NCI-H345 treated with DMSO at 0.1 percent for 48 hours (cell line): Measurements from ENCODE around the gene VNN1.
"Not testable (repeated sequence)": the region's sequence is repeated elsewhere in the genome, so short reads cannot be mapped to it uniquely, and the experiment has no call there.

Experiments
- DNase-seq: peaks from one replicate; lab custom pipeline; 2025; ENCODE audit not compliant: unreplicated experiment; lab: John Stamatoyannopoulos, UW

The VNN1 gene

DNA sequence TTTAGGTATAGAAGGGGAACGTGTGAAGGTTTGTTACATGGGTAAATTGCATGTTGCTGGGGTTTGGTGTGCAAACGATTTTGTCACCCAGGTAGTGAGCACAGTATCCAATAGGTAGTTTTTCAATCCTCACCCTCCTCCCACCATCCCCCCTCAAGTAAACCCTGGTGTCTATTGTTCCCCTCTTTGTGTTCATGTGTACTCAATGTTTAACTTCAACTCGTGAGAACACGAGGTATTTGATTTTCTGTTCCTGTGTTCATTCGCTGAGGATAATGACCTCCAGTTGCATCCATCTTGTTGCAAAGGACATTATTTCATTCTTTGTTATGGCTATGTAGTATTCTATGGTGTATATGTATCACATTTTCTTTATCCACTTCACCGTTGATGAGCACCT, 11.6 kb upstream of the VNN1 start:
- DNase-seq, result no peak

DNA sequence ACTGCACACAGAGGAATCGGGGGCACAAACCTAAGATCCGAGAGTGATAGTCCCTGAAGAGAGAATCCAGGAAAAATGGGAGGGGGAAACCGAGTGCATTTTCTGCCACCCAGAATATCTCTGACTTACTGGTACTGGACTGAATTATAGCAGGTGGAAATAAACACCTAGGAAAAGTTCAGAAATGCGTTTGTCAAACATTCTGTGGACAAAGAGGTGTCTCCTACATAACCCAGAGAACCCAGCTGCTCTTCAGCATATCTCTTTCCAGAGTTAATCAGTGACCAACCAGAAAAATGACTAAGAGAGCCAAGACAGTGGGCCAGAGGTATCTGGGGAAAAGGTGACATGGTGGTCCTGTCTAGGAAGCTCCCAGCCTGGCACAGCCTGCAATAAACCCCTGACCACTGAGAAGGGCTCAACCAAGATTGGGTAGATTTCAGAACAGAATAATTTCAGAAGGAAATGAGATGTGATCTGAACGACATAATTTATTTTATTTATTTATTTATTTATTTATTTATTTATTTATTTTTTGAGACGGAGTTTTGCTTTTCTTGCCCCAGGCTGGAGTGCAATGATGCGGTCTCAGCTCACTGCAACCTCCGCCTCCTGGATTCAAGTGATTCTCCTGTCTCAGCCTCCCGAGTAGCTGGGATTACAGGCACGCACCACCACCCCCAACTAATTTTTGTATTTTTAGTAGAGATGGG, 6.0 kb upstream of the VNN1 start:
- DNase-seq, result no peak

DNA sequence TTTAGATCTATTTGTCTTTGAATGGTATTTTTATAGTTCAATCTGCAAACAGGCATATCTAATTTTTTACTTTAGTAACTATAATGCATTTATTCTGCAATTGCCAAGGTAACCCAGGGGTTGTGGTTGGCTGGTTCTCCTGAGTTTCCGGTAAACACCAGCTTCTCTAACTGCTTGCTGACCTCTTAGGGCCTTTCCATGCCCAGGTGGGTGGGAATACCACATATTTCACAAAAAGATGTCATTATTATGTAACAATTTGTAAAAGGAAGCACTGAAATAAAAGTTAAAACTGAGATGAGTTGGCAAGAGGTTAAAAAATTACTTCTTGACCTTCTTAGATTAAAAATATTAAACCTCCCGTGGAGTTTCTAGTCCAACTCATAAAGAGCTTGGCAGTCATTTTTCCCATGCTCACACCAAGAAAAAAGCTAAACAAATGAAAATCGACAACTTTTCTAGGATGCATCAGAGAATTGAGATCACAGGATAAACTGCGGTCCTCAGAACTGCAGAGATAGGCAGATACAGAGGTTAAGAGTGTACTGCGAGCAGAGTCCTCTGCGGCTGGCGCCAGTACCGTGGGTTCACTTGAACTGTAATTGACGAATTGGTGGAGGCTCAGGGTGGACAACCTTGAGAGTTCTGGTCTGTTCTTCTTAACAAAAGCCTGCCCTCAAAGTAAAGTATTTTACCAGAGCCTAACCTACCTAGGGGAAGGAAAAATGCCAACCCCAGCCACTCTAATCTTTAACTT, 2.2 kb upstream of the VNN1 start:
- no peak for DNase-seq

DNA sequence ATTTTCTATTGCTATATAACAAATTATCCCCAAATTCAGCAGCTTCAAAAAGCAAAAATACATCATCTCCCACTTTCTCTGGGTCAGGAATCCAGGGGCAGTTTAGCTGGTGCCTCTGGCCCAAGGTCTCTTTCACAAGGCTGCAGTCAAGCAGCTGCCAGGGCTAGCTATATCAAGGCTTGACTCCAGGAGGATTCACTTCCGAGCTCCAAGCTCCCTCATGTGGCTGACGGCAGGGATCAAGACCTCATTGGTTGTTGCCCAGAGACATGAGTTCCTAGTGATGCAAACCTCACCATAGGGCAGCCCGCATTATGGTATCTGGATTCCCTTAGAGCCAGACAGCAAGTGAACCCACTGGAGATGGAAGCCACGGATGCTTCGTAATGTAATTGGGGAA, 1.3 kb upstream of the VNN1 start:
- no peak for DNase-seq

DNA sequence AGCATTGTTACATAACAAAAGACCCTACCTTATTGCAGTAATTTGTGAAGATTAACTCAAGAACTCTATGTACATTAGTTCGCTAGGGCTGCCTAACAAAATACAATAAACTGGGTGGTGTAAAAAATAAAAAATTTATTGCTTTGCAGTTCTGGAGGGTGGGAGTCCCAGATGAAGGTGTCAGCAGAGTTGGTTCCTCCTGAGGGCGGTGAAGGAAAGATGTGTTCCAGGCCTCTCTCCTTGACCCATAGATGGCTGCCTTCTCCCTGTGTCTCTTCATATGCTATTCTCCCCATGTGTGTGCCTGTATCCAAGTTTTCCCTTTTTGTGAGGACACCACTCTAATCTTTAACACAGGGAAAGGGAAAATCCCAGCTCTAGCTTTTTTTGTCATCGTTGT, 305 bp upstream of the VNN1 start:
- no peak for DNase-seq

DNA sequence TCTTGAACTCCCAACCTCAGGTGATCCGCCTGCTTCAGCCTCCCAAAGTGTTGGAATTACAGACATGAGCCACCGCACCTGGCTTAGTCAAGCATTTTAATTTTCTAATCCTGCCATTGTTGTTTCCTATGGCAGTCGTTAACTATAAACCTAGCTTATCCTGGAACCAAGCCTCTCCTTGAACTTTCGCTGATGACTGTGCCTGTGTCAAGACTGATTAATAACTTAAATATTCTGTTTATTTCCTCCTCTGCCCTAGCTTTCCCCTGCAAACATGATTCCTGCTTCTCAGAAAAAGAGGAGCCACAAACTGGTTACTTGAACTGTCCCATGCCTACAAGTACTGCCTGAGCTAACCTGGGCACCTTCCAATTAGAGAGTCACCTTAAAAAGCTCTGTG, 1.5 kb downstream of the VNN1 start:
- DNase-seq, result no peak

DNA sequence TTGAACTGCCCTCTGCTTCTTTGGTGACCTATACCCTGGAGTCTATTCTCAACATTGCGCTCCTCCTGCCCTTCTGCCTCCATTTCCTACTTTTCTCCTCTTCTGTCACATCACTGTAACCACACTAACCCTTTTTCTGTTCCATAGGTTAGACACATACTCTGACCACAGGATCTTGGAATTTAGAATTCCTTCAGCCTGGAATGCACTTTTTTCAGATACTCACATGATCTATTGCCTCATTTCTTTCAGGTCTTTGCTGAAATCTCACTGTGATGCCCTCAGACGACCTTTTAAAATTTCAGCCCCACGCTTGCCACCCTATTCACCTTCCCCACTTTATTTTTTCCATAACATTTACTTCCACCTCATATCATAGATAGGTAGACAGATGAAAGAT, 5.1 kb downstream of the VNN1 start:
- DNase-seq, result no peak

DNA sequence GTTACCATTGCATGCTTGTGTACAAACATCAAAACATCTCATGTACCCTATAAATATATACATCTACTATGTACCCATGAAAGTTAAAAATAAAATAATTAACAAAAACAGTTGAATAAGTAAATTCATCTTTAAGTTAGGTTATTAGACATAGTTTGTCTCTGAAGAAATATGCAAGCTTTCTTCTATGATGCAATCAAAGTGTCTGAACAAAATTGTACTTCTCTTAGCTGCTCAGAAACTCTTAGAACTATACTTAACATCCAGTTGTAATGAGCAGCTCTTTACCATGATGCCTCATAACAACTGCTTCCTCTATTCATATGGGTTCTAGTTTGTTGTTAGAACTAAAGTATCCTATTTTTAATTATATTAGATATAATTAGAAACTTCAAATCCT, 5.9 kb downstream of the VNN1 start:
- DNase-seq, result no peak

DNA sequence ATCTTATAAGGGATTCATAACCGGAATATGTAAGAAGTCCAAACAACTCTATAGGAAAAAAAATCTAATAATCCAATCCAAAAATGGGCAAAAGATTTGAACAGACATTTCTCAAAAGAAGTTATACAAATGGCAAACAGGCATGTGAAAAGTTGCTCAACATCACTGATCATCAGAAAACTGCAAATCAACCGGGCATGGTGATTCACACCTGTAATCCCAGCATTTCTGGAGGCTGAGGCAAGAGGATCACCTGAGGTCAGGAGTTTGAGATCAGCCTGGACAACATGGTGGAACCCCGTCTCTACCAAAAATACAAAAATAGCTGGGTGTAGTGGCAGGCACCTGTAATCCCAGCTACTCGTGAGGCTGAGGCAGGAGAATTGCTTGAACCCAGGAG, 7.1 kb downstream of the VNN1 start:
- DNase-seq, result not testable (repeated sequence)

DNA sequence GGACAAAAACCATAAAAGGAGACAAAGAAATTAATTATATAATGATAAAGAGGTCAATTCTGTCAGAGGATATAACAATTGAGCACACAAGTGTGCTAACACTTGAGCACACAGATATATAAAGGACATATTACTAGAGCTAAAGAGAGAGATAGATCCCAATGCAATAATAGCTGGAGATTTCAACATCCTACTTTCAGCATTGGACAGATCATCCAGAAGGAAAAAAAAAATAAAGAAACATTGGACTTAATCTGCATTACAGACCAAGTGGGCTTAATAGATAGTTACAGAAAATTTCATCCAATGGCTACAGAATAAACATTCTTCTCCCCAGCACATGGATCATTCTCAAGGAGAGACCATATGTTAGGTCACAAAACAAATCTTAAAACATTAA, 9.9 kb downstream of the VNN1 start:
- no peak for DNase-seq

DNA sequence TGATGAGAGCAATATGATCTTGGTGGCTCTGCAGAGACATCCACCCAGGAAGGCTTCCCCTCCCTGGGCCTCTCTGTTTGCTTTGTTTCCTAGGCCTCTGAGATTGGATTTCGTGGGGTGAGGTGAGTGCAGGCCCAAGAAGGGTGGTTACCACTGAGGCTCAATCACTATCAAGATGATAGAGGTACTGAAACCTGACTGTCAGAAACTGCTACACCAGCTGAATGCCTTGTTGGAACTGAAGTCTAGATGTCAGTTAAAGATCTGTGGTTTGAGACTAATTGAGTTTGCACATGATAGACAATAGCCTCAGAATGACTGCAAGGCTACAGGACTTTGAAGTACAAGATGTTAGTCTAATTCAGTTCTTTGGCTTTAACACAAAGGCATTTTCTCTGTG, 15.2 kb downstream of the VNN1 start:
- DNase-seq, result no peak

DNA sequence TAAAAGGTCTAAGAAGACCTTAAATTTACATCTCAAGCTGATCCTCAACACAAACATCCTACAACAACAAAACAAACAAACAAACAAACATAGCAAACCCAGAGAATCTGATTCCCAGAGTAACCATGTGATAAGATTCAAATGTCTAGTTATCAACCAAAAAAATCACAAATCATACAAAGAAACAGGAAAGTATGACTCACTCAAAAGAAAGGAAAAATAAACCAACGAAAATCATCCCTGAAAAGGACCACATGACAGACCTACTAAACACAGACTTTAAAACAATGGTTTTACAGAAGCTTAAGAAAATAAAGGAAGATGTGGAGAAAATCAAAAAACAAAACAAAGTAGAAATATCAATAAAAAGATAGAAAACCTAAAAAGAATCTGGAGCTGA, 18.1 kb downstream of the VNN1 start:
- DNase-seq, result no peak

DNA sequence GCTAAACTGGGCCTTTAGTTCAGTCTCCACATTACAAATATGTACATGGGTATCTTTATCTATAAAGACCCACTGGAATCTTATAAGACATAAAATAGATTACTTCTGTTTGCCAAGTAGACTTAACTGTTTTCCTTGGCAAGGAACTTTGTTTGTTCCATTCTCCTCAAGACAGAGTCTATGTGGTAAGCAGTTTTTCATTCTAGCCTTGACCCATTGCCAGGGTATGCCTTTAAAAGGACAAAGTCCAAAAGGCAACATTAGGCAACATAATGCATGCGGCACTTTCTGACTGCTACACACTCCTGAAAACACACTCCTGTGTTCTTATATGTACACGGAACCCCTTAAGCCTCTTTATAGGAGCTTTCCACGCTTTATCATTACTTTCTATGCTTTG, 20.4 kb downstream of the VNN1 start:
- no peak for DNase-seq

DNA sequence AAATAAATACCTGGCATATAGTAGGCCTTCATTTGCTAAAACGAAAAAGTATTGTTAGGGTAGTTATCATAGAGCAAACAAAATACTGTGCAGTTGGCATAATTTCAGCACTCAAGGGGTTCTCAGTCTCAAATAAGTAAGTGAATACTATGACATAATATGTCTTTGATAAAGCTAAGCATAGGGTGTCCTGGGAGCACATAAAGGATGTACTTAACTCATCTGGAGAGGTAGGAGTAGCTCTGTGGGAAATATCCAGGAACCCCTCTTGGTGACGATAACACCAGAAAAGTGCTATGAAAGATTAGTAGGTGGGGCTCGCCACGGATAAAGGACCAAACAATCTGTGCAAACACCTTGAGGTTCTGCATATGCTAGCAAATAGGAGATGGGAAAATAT, 23.2 kb downstream of the VNN1 start:
- no peak for DNase-seq

DNA sequence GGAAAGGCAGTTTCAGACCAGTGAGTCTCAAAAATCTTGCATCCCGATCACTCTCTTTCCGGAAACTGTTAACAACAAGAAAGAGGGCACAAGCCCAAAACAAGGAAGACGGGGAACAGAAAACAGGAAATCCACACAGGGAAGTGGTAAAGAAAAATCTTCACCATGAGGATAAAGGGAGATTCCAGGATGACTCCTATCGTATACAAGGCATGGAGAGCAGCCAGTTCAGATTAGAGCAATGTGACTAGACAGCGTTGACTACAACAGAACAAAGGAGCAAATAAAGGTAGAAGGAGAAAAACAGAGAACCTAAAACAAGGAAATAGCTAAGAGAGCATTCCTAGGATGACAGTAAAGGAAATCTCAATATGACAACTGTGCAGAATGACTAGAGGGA, 26.5 kb downstream of the VNN1 start:
- DNase-seq, result no peak

DNA sequence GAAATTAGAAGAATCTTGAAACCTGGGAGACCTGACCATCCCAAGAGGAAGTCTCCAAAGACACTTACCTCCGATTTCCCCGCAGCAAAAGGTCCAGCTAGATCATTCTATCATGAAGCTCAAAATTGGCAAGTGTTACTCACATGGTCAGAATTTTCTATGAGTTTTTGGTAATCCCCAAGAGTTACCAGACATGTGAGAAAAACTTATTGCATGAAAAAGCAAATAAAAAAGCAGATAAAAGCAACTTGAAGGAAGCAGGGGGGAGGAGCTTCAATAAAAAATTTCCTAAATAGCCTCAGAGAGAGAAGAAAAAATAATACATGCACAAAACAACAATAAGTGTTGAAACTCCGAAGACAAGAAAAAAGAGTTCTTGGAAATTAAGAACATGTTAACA, 27.3 kb downstream of the VNN1 start:
- DNase-seq, result no peak

DNA sequence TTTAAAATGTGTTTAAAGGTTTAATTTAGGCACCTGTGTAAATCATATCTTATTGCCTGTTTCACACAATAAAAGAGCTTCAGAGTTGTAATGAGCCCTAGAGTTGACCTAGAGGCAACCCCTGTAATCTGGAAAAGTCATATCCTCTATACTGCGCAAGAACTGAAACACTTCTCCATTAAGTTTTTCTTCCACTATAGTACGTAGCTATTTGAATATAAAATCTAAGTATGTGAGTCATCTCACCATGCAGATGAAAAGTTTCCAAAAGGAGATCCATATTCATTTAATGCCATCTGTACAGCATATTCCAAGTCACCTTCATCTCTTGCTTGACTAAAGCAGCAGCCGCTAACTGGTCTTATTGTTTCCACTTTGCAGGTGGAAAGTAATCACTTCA, 28.8 kb downstream of the VNN1 start:
- no peak for DNase-seq

DNA sequence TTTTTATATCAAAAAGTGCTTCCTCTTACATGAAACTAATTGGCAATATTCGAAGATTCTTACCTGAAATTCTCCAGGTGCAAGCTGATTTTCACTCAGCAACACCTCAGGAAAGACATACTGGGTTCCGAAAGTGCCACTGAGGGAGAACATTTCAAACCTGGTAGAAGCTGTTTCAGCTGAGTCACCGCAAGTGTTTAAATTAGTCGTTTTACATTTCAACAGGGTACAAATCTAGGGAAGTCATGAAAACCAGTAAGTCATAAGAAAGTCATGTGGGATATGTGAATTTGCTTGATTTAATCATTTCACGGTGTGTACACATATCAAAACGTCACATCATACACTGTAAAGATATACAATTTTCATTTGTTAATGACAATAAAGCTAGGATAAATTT, 29.6 kb downstream of the VNN1 start:
- DNase-seq, result no peak

DNA sequence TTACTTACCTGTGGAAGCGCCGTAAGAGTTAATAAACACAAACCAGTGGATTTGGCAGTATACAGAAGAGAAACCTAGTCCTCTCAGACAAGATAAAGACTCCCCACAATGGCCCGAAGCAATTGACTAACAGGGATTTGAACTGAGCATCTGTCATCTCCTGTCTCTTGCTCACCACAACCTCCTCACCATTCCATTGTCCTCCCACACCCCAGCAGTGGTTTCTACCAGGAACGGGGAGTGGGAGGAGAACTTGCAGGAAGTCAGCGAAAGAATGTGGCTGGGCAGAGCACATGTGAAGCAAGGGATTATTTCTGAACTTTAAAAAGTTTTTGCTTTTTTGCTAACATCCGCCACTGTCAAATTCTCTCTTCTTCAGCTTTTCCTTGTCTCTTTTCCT, 30.3 kb downstream of the VNN1 start:
- DNase-seq, result no peak

DNA sequence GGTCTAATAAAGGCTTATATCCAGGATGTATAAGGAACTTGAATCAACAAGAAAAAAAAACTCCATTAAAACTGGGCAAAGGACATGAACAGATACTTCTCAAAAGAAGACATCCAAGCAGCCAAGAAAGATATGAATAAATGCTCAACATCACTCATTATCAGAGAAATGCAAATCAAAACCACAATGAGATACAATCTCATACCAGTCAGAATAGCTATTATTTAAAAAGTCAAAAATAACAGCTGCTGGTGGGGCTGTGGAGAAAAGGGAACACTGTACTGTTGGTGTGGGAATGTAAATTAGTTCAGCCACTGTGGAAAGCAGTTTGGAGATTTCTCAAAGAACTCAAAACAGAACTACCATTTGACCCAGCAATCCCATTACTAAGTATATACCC, 34.8 kb downstream of the VNN1 start:
- not testable (repeated sequence) for DNase-seq

DNA sequence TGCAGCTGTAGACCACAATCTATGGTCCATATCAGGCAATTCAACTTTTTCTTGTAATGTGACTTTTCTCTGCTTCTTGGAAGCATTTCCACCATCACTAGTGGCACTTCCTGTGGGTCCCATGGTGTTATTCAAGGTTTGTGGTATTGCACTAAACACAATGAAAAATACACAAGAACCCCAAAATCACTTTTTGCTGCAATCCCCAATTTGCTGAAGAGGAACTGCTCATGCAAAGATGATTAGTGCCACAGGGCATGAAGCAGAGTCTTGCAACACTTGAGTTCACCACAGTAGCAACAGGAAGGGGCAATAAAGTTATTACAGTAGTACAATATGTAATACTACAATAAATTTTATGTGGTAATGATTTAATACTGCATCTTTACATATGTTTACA, 38.1 kb downstream of the VNN1 start:
- no peak for DNase-seq

DNA sequence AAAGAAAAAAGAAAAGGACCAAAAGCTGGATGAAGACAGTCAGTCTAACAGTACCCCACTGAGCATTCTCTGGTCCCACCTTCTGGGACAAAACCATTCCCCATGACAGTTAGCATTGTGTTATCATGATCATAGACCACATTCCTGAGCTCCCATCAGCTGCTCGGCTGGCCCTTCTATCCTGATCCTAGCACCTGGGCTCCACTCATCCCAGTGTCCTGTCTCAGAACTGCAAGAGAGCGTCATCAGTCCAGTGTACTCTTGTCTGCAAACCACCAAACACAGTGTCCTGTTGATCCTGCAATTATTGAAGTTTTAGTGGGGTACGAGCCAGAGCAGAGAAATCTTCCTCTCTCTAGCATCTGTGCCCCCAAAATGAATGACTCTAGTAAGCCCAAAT, 38.9 kb downstream of the VNN1 start:
- DNase-seq, result no peak
